H1 (cell line): Measurements from ENCODE around the gene MTX1. TPM values are rescaled to one million over a fixed set of nuclear protein-coding genes. Genes with fewer than 3 reads are reported as not detected.

ENCODE experiments used
- CTCF ChIA-PET: fragments of 300-600 bp; sonication (Branson Sonifier 250); formaldehyde crosslinking; loops from one replicate; lab custom pipeline; 2021; ENCODE audit not compliant: partially characterized antibody; lab: Charles Lee
- POLR2A ChIA-PET: fragments of 300-600 bp; sonication (Branson Sonifier 250); formaldehyde crosslinking; loops from one replicate; lab custom pipeline; 2021; ENCODE audit warnings: inconsistent platforms; ENCODE audit not compliant: partially characterized antibody; lab: Charles Lee
- DNase-seq, 2 experiments: peaks; one replicate each; pipeline versions ENCODE4 v3.0.0 to v3.0.0-alpha.2; 2010 to 2022; ENCODE audit warnings: low spot score in 2 of 2, low read depth in 1 of 2, mixed read lengths in 1 of 2
- FAIRE-seq: peaks from 2 replicates; lab custom pipeline; 2011; peaks lifted over from hg19 to GRCh38; lab: Jason Lieb, UNC
- H2AFZ ChIP-seq: 2 replicates; pipeline ENCODE4 v1.8.1; 2012; ENCODE audit warnings: low read length, inconsistent platforms
- H2AK5ac ChIP-seq: 2 replicates; pipeline ENCODE4 v1.6.1; 2013; ENCODE audit warnings: low read depth, low read length
- H2BK120ac ChIP-seq: replicated peaks from 2 replicates; pipeline ENCODE3; 2013; ENCODE audit warnings: low read depth, low read length, inconsistent platforms
- H2BK12ac ChIP-seq: 2 replicates; pipeline ENCODE4 v1.6.1; 2013; ENCODE audit warnings: low read depth, low read length
- H2BK15ac ChIP-seq: 2 replicates; pipeline ENCODE4 v1.6.1; 2013; ENCODE audit warnings: low read length
- H2BK20ac ChIP-seq: 2 replicates; pipeline ENCODE4 v1.6.1; 2013; ENCODE audit warnings: low read length
- H2BK5ac ChIP-seq: 2 replicates; pipeline ENCODE4 v1.6.1; 2013; ENCODE audit warnings: low read depth, low read length
- H3K14ac ChIP-seq: 2 replicates; pipeline ENCODE4 v1.6.1; 2013; ENCODE audit warnings: inconsistent platforms; ENCODE audit not compliant: insufficient read length
- H3K18ac ChIP-seq: 2 replicates; pipeline ENCODE4 v1.6.1; 2013; ENCODE audit warnings: low read length; ENCODE audit errors: extremely low read depth
- H3K23ac ChIP-seq: 2 replicates; pipeline ENCODE4 v1.6.1; 2013; ENCODE audit warnings: inconsistent platforms; ENCODE audit not compliant: insufficient read length
- H3K23me2 ChIP-seq: 2 replicates; pipeline ENCODE4 v1.6.1; 2013; ENCODE audit warnings: low read depth, low read length
- H3K27ac ChIP-seq: 2 replicates; pipeline ENCODE4 v1.6.1; 2011; ENCODE audit warnings: low read depth, low read length, inconsistent platforms
- H3K27me3 ChIP-seq, 4 experiments: replicated peaks in 1 of 4; 1 replicate in 1 of 4; 2 replicates in 3 of 4; pipeline versions ENCODE4 v1.6.1 to v1.8.1; 2011 to 2013; ENCODE audit warnings: low read length in 3 of 4, mild to moderate bottlenecking in 3 of 4, inconsistent platforms in 2 of 4, mixed read lengths in 2 of 4, moderate library complexity in 1 of 4; ENCODE audit not compliant: control insufficient read depth in 3 of 4, insufficient read depth in 3 of 4; ENCODE audit errors: extremely low read depth in 1 of 4
- H3K36me3 ChIP-seq, 4 experiments: 2 replicates each; pipeline versions ENCODE4 v1.6.1 to v1.8.1; 2011 to 2013; ENCODE audit warnings: mild to moderate bottlenecking in 4 of 4, low read length in 3 of 4, moderate library complexity in 2 of 4, control low read depth in 1 of 4, inconsistent platforms in 1 of 4; ENCODE audit not compliant: insufficient read depth in 4 of 4, control insufficient read depth in 2 of 4
- H3K4ac ChIP-seq: replicated peaks from 2 replicates; pipeline ENCODE3; 2013; ENCODE audit warnings: low read length, low read depth, mixed read lengths, inconsistent platforms; ENCODE audit not compliant: insufficient read length
- H3K4me1 ChIP-seq, 4 experiments: replicated peaks in 1 of 4; 1 replicate in 1 of 4; 2 replicates in 3 of 4; pipeline versions ENCODE4 v1.6.1 to v1.8.1; 2011 to 2013; ENCODE audit warnings: low read length in 3 of 4, inconsistent platforms in 2 of 4, mixed read lengths in 1 of 4; ENCODE audit not compliant: insufficient read depth in 4 of 4, control insufficient read depth in 3 of 4
- H3K4me2 ChIP-seq, 2 experiments: 2 replicates each; pipeline versions ENCODE4 v1.6.1 to v1.8.1; 2011 to 2013; ENCODE audit warnings: low read depth in 2 of 2, low read length in 2 of 2, control low read depth in 1 of 2, inconsistent platforms in 1 of 2, mild to moderate bottlenecking in 1 of 2; ENCODE audit not compliant: insufficient read depth in 1 of 2
- H3K4me3 ChIP-seq, 4 experiments: fragments of 200-600, 300-600 bp in 1 of 4; sonication (generic), shearing (Covaris generic), sonication (Bioruptor Twin) in 1 of 4; 2 replicates each; pipeline versions ENCODE4 v1.5.1 to v1.8.1; 2011 to 2016; ENCODE audit warnings: low read length in 4 of 4, low read depth in 3 of 4, control low read depth in 2 of 4, inconsistent platforms in 2 of 4, mild to moderate bottlenecking in 2 of 4, mixed read lengths in 1 of 4, moderate library complexity in 1 of 4; ENCODE audit not compliant: insufficient read depth in 2 of 4; ENCODE audit errors: extremely low read depth in 1 of 4
- H3K56ac ChIP-seq: replicated peaks from 2 replicates; pipeline ENCODE3; 2013; ENCODE audit warnings: low read depth, mild to moderate bottlenecking, mixed read lengths, low read length, inconsistent platforms; ENCODE audit not compliant: insufficient read length
- H3K79me1 ChIP-seq: 2 replicates; pipeline ENCODE4 v1.6.1; 2013; ENCODE audit warnings: low read depth, low read length, control low read depth
- H3K79me2 ChIP-seq, 2 experiments: 2 replicates each; pipeline versions ENCODE4 v1.6.1 to v1.8.1; 2012 to 2013; ENCODE audit warnings: low read length in 2 of 2, mild to moderate bottlenecking in 2 of 2, inconsistent platforms in 1 of 2; ENCODE audit not compliant: insufficient read depth in 2 of 2, control insufficient read depth in 1 of 2
- H3K9ac ChIP-seq, 4 experiments: replicated peaks in 1 of 4; 1 replicate in 1 of 4; 2 replicates in 3 of 4; pipeline versions ENCODE4 v1.6.1 to v1.8.1; 2011 to 2013; ENCODE audit warnings: low read depth in 3 of 4, low read length in 3 of 4, control low read depth in 2 of 4, mild to moderate bottlenecking in 2 of 4, moderate library complexity in 2 of 4, inconsistent platforms in 1 of 4; ENCODE audit errors: extremely low read depth in 1 of 4
- H3K9me3 ChIP-seq, 2 experiments: 2 replicates each; pipeline versions ENCODE4 v1.6.1 to v1.8.1; 2012 to 2013; ENCODE audit warnings: mild to moderate bottlenecking in 2 of 2, moderate library complexity in 2 of 2, control low read depth in 1 of 2, inconsistent platforms in 1 of 2, low read depth in 1 of 2, low read length in 1 of 2, mixed read lengths in 1 of 2; ENCODE audit not compliant: insufficient read depth in 2 of 2
- H4K20me1 ChIP-seq, 2 experiments: replicated peaks in 1 of 2; 2 replicates each; pipeline versions ENCODE3 to v1.8.1; 2011 to 2013; ENCODE audit warnings: inconsistent platforms in 2 of 2, low read length in 2 of 2, mild to moderate bottlenecking in 1 of 2; ENCODE audit not compliant: insufficient read depth in 2 of 2, control insufficient read depth in 1 of 2
- H4K5ac ChIP-seq: 2 replicates; pipeline ENCODE4 v1.6.1; 2013; ENCODE audit warnings: low read length, low read depth, mixed read lengths, inconsistent platforms; ENCODE audit not compliant: insufficient read length
- H4K8ac ChIP-seq: 2 replicates; pipeline ENCODE4 v1.8.0; 2013; ENCODE audit warnings: mild to moderate bottlenecking, moderate library complexity, low read length, inconsistent platforms; ENCODE audit not compliant: insufficient read depth; ENCODE audit errors: extremely low read depth
- H4K91ac ChIP-seq: replicated peaks from 2 replicates; pipeline ENCODE3; 2013; ENCODE audit warnings: low read length, mixed read lengths, inconsistent platforms; ENCODE audit not compliant: insufficient read length
- ASH2L ChIP-seq: fragments of 200-600, 300-600 bp; sonication (generic); IDR thresholded peaks from one replicate; pipeline ENCODE4 v1.7.1; 2017; ENCODE audit warnings: low read length
- BRCA1 ChIP-seq: IDR thresholded peaks from 2 replicates; pipeline ENCODE4 v1.6.1; 2012; ENCODE audit warnings: low read depth, low read length, improper control_type of control experiment
- EGR1 ChIP-seq: IDR thresholded peaks from 2 replicates; pipeline ENCODE4 v1.6.1; 2011; ENCODE audit warnings: low read depth, low read length, borderline replicate concordance
- POU5F1 ChIP-seq: IDR thresholded peaks from 2 replicates; pipeline ENCODE4 v1.6.1; 2011; ENCODE audit warnings: low read depth, mild to moderate bottlenecking, low read length, moderate library complexity
- SIN3A ChIP-seq, 2 experiments: IDR thresholded peaks in 1 of 2; conservative IDR thresholded peaks in 1 of 2; 2 replicates each; pipeline ENCODE4 v1.6.1; 2011 to 2012; ENCODE audit warnings: low read length in 2 of 2, improper control_type of control experiment in 1 of 2, low read depth in 1 of 2, mild to moderate bottlenecking in 1 of 2
- YY1 ChIP-seq: IDR thresholded peaks from 2 replicates; pipeline ENCODE4 v1.6.1; 2011; ENCODE audit warnings: low read depth, mild to moderate bottlenecking, low read length
- WGBS, 2 experiments: shearing (Covaris generic) in 1 of 2; methylation state at CpG; one replicate each; pipeline versions ENCODE4 v1.1.6 to v1.1.7; 2013 to 2015; ENCODE audit warnings: low lambda C conversion rate in 2 of 2, mixed read lengths in 2 of 2, inconsistent platforms in 1 of 2, low coverage in 1 of 2, missing lambda C conversion rate in 1 of 2; ENCODE audit not compliant: insufficient replicate concordance in 2 of 2, insufficient coverage in 1 of 2, insufficient read length in 1 of 2; ENCODE audit errors: extremely low coverage in 1 of 2, missing lambda C conversion rate in 1 of 2; 5-methylcytosine and 5-hydroxymethylcytosine counted together
- polyA plus RNA-seq, 7 experiments: library from polyadenylated mRNA; depleted of rRNA in 3 of 7; stranded (reverse) in 5 of 7; unstranded in 2 of 7; fragments of >200 nt in 5 of 7; fragments of 200-250 nt in 2 of 7; gene quantifications; 1 replicate in 5 of 7; 2 replicates in 1 of 7; 4 replicates in 1 of 7; pipeline versions ENCODE4 v1.2.1 to v1.2.3, GENCODE V29; 2011 to 2013; ENCODE audit warnings: missing spikeins in 2 of 7, mixed read lengths in 2 of 7
- total RNA-seq: library from RNA; stranded (reverse); fragmentation: NEBNext Ultra II Directional; extraction: Animal tissue kit (Norgen Biotek cat#: 25700); gene quantifications from 2 replicates; pipeline ENCODE4 v1.2.1, GENCODE V29; 2021
- TF ChIP-seq, protein P1 (sequence below), 3 experiments: IDR thresholded peaks; 1 replicate in 2 of 3; 2 replicates in 1 of 3; pipeline versions ENCODE4 v1.5.1 to v1.6.1; 2011; ENCODE audit warnings: low read length in 3 of 3, mild to moderate bottlenecking in 3 of 3, inconsistent platforms in 2 of 3, low read depth in 1 of 3, moderate library complexity in 1 of 3; ENCODE audit not compliant: insufficient read depth in 1 of 3; ENCODE audit errors: control extremely low read depth in 1 of 3

The MTX1 gene
- total and polyA plus RNA-seq, 2 of the 8 experiments (the other 6 are each of a cell fraction or from before 2014, with no cell fraction given), result 47.9 to 131 TPM

DNA sequence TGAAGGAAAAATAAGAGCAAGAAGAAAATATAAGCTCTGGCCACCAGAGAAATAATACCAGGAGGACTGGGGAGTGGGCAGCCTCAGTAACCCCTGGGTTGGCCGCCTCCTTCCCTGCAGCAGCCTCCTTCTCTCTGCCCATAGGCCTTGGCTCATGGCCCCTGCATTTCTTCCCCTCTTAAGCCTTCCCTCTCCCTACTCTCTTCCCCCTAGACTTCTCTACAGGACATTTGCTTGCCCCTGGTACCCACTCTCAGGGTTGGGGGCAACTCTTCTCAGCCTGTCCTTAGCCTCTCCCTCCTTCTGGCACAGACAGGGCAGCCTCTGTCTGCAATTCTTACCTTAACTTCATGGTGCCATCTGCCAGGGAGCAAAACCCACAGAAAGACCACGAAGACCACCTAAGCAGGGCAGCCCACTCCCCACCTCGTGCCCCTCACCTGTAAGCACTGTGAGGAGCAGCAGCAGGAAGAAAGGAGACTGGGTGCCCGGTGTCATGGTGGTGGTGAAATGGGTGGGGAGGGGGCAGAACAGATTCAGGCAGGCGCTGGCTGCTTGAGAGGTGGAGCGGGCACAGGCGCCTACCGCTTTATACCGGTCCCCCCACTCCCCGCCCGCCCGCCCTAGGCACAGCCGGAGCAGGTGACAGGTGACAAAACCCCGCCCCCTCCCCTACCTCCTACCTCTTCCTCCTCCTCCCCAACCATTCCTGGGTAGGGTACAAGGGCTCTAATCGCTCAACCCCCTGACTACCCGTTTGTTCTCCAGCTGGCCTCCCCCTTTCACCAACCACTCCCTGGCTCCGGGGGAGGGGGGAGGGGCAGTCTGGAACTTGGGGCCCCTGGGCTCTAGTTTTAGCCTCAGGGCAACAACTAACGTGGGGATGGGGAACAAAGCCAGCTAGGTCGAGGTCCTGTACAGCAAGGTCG lies 15.9 kb upstream of the MTX1 start:
- POLR2A ChIA-PET, result interaction anchor here (0.8 to 19.4 kb wide), 15 partner anchors 14 to 128 kb away, joined by 3 to 512 read pairs (median 7); partner anchors contain the start of genes KRTCAP2, MTX1, RUSC1 and SLC50A1
- WGBS, 2 experiments, result 14% methylated on average over 4 of the region's 20 CpGs; no CpG with 5 or more reads in 1 of the 2 experiments
- DNase-seq, result peak in 1 of 2 experiments; percentile 83
- TF ChIP-seq ASH2L (no peak), POU5F1 (no peak), EGR1 (0 out of 2 replicates have a peak, but pooled peaks have one; percentile 27), BRCA1 (no peak), YY1 (0 out of 2 replicates have a peak, but pooled peaks have one; percentile 35), SIN3A (conservative IDR thresholded peaks at IDR 0.05 in 1 of 2, IDR thresholded peaks at IDR 0.05 in 1 of 2; ENCODE audit: low read depth in 1 of 2, low read length in 2 of 2) (0 out of 4 replicates have a peak, but pooled peaks of 1 of the 2 experiments have one; percentile 14)
- TF ChIP-seq, protein P1, sequence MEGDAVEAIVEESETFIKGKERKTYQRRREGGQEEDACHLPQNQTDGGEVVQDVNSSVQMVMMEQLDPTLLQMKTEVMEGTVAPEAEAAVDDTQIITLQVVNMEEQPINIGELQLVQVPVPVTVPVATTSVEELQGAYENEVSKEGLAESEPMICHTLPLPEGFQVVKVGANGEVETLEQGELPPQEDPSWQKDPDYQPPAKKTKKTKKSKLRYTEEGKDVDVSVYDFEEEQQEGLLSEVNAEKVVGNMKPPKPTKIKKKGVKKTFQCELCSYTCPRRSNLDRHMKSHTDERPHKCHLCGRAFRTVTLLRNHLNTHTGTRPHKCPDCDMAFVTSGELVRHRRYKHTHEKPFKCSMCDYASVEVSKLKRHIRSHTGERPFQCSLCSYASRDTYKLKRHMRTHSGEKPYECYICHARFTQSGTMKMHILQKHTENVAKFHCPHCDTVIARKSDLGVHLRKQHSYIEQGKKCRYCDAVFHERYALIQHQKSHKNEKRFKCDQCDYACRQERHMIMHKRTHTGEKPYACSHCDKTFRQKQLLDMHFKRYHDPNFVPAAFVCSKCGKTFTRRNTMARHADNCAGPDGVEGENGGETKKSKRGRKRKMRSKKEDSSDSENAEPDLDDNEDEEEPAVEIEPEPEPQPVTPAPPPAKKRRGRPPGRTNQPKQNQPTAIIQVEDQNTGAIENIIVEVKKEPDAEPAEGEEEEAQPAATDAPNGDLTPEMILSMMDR (IDR thresholded peaks at IDR 0.05; ENCODE audit: control extremely low read depth in 1 of 3, insufficient read depth in 1 of 3, low read depth in 1 of 3, low read length in 3 of 3), result no peak

More for the DNA sequence above, 15.9 kb upstream of the MTX1 start:
- Histone ChIP-seq H3K9me3 (no peaks in the 10 kb centered on the region), H3K4me1 (peaks cover 9 to 25% (median 21%) of the 10 kb centered on the region in 4 experiments), H4K8ac (peak overlapping the region; percentile 95), H3K4ac (peak overlapping the region; percentile 92), H3K36me3 (peaks cover 9 to 17% (median 10%) of the 10 kb centered on the region in 4 experiments), H2BK12ac (peak overlapping the region; percentile 78), H3K4me3 (peak overlapping the region; percentile 60 to 98 (median 96)), H2BK20ac (peak overlapping the region; percentile 90; the same call in 1 of the 2 replicates), H3K56ac (peak overlapping the region; percentile 70), H3K27ac (peak overlapping the region; percentile 94), H2AK5ac (peak overlapping the region; percentile 26; the same call in 1 of the 2 replicates), H2BK120ac (peak overlapping the region; percentile 78), H2BK5ac (peak overlapping the region; percentile 92; the same call in 1 of the 2 replicates), H3K23ac (no peak overlapping the region), H4K91ac (peak overlapping the region; percentile 94), H4K20me1 (peaks cover 7 to 12% of the 10 kb centered on the region in 2 experiments), H2AFZ (no peak overlapping the region), H3K14ac (peak overlapping the region; percentile 80), H3K27me3 (no peaks in the 10 kb centered on the region), H3K79me1 (peaks cover 11% of the 10 kb centered on the region), H3K18ac (peak overlapping the region; percentile 98; the same call in 1 of the 2 replicates), H2BK15ac (peak overlapping the region; percentile 92; the same call in 1 of the 2 replicates), H4K5ac (peak overlapping the region; percentile 95), H3K23me2 (peaks cover 24% of the 10 kb centered on the region), H3K9ac (peak overlapping the region in 3 of 4 experiments; percentile 29 to 96 (median 92); a peak in 4 of 7 replicates), H3K4me2 (peak overlapping the region; percentile 81 to 87), H3K79me2 (peaks cover 6 to 24% of the 10 kb centered on the region in 2 experiments; a peak in 3 of 4 replicates)
- CTCF ChIA-PET, result interaction anchor here (0.6 to 5.1 kb wide), 26 partner anchors 8 to 1087 kb away, joined by 3 to 107 read pairs (median 4); partner anchors contain the start of genes KRTCAP2, MTX1, RUSC1 and THBS3
- no peak for FAIRE-seq
